Measurements from ENCODE around the gene SDCBP2.

- TF ChIP-seq, protein P1, sequence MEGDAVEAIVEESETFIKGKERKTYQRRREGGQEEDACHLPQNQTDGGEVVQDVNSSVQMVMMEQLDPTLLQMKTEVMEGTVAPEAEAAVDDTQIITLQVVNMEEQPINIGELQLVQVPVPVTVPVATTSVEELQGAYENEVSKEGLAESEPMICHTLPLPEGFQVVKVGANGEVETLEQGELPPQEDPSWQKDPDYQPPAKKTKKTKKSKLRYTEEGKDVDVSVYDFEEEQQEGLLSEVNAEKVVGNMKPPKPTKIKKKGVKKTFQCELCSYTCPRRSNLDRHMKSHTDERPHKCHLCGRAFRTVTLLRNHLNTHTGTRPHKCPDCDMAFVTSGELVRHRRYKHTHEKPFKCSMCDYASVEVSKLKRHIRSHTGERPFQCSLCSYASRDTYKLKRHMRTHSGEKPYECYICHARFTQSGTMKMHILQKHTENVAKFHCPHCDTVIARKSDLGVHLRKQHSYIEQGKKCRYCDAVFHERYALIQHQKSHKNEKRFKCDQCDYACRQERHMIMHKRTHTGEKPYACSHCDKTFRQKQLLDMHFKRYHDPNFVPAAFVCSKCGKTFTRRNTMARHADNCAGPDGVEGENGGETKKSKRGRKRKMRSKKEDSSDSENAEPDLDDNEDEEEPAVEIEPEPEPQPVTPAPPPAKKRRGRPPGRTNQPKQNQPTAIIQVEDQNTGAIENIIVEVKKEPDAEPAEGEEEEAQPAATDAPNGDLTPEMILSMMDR (IDR thresholded peaks at IDR 0.05 in 4 of 5, conservative IDR thresholded peaks at IDR 0.05 in 1 of 5) = no peak
- TF ChIP-seq POLR2A (IDR thresholded peaks at IDR 0.05) = no peak
These were observed 9.5 kb downstream of the SDCBP2 start for GRCh38 chr20:1319462-1319861.
